Lung (tissue), 12 donors: ENCODE data around the gene CACNA1E. TPM values are rescaled to one million over a fixed set of nuclear protein-coding genes. Genes with fewer than 3 reads are reported as not detected.

Experiments used
- ATAC-seq: fragments of 200-7000 bp; cut with Tn5 transposase; one replicate; pipeline ENCODE4 v1.9.1; 2020; ENCODE audit warnings: moderate number of reproducible peaks; ENCODE audit not compliant: insufficient read depth, low FRiP score
- DNase-seq, 3 donors: peaks; one replicate each; pipeline ENCODE4 v3.0.0-alpha.2; 2013 to 2017
- H3K27ac ChIP-seq, 2 donors: one replicate each; pipeline ENCODE4 v1.5.1; 2013; ENCODE audit warnings: mild to moderate bottlenecking in 2 of 2, moderate library complexity in 2 of 2, control low read depth in 1 of 2, inconsistent platforms in 1 of 2, low read depth in 1 of 2, low read length in 1 of 2
- H3K27me3 ChIP-seq, 3 donors: one replicate each; pipeline ENCODE4 v1.5.1; 2013; ENCODE audit warnings: low read length in 2 of 3; ENCODE audit not compliant: control insufficient read depth in 3 of 3, insufficient read depth in 3 of 3
- H3K36me3 ChIP-seq, 4 donors: one replicate each; pipeline ENCODE4 v1.5.1; 2013; ENCODE audit warnings: low read length in 4 of 4, mild to moderate bottlenecking in 1 of 4, moderate library complexity in 1 of 4; ENCODE audit not compliant: control insufficient read depth in 4 of 4, insufficient read depth in 4 of 4
- H3K4me1 ChIP-seq, 5 donors: one replicate each; pipeline ENCODE4 v1.5.1; 2013; ENCODE audit warnings: low read length in 5 of 5, mild to moderate bottlenecking in 2 of 5, moderate library complexity in 1 of 5; ENCODE audit not compliant: control insufficient read depth in 5 of 5, insufficient read depth in 5 of 5
- H3K4me3 ChIP-seq: one replicate; pipeline ENCODE4 v1.5.1; 2013; ENCODE audit warnings: mild to moderate bottlenecking, control low read depth, moderate library complexity
- H3K9ac ChIP-seq, 2 donors: one replicate each; pipeline ENCODE4 v1.5.1; 2013; ENCODE audit warnings: low read length in 2 of 2, control low read depth in 1 of 2; ENCODE audit not compliant: insufficient read depth in 1 of 2
- H3K9me3 ChIP-seq, 4 donors: one replicate each; pipeline ENCODE4 v1.5.1; 2013; ENCODE audit warnings: low read length in 3 of 4, mild to moderate bottlenecking in 1 of 4, moderate library complexity in 1 of 4; ENCODE audit not compliant: control insufficient read depth in 4 of 4, insufficient read depth in 3 of 4
- CTCF ChIP-seq: IDR thresholded peaks from 2 replicates; pipeline ENCODE4 v1.5.1; 2012; ENCODE audit warnings: mild to moderate bottlenecking; ENCODE audit errors: control extremely low read depth, extremely low read depth
- WGBS, 2 donors: extraction: QIAGEN DNeasy Blood & Tissue Kit; methylation state at CpG; one replicate each; pipeline ENCODE4 v1.1.7; 2013; 5-methylcytosine and 5-hydroxymethylcytosine counted together
- polyA plus RNA-seq, 2 donors: library from polyadenylated mRNA; stranded (reverse); fragments of 200-250 nt; gene quantifications; one replicate each; pipeline ENCODE4 v1.2.1, GENCODE V29; 2013
- total RNA-seq, 2 donors: library from RNA; depleted of rRNA in 1 of 2; stranded (reverse); fragments of >200 nt in 1 of 2; gene quantifications; one replicate each; pipeline ENCODE4 v1.2.1, GENCODE V29; 2014 to 2021
- donor health status: control.
- donor health status: control.
- donor health status: Bipolar disorder and iron deficiency.
- donor health status: healthy.
- donor health status: DM: yes; HTN: yes; CAD: no.

The CACNA1E gene
- total and polyA plus RNA-seq, 4 donors, result 0.02 to 1.4 (median 0.80) TPM

GRCh38 chr1:181448461-181448860 lies 34.9 kb upstream of the CACNA1E start:
- no peak for TF ChIP-seq CTCF
- Histone ChIP-seq H3K27ac (no peak overlapping the region), H3K9ac (no peak overlapping the region), H3K36me3 (no peaks in the 10 kb centered on the region), H3K9me3 (peaks cover 0 to 2% (median 0%) of the 10 kb centered on the region in 4 donors), H3K4me3 (no peak overlapping the region), H3K27me3 (no peaks in the 10 kb centered on the region), H3K4me1 (peaks cover 0 to 3% (median 0%) of the 10 kb centered on the region in 5 donors)
- DNase-seq (no peak), ATAC-seq (no peak)
- 53 to 55% methylated on average over 3 of the region's 3 CpGs for WGBS, 2 donors

DNA sequence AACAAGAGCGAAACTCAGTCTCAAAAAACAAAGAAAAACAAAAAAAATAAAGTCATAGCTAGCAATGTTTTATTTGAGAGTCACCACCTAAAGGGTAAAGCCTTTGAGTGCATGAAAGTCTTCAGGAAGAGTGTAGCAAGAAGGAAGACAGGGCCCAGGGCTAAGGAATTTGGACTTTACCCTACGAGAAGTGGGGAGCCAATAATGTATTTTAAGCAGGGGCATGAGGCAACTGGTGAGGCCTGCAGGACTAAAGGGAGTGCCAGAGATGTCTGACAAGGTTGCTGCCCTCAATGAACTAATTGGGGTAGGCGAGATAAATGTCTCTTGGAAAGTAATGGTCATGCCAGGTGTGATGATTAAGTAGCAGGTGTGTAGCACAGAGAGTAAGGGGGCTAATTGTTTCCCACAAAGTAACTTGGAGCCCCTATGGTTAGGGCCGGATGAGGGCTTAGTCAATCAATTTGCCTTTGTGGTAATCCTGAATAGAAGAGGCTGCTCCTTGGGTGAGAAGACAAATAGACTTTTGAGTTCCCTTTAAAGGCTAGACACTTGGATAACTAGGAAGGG lies 31.6 kb upstream of the CACNA1E start:
- H3K27me3 ChIP-seq, result no peaks in the 10 kb centered on the region
- no peaks in the 10 kb centered on the region for H3K36me3 ChIP-seq
- DNase-seq, result no peak
- H3K4me1 ChIP-seq, result peaks cover 0 to 3% (median 0%) of the 10 kb centered on the region in 5 donors
- H3K27ac ChIP-seq, result no peak overlapping the region
- H3K9ac ChIP-seq, result no peak overlapping the region
- WGBS, 2 donors, result 86 to 87% methylated on average over 4 of the region's 4 CpGs
- ATAC-seq, result no peak
- H3K9me3 ChIP-seq, result peaks cover 0 to 8% (median 1%) of the 10 kb centered on the region in 4 donors
- TF ChIP-seq CTCF, result no peak
- no peak overlapping the region for H3K4me3 ChIP-seq

GRCh38 chr1:181452746-181453145 lies 30.6 kb upstream of the CACNA1E start:
- no peak overlapping the region for H3K4me3 ChIP-seq
- H3K9ac ChIP-seq, result no peak overlapping the region
- no peak for TF ChIP-seq CTCF
- H3K27me3 ChIP-seq, result no peaks in the 10 kb centered on the region
- H3K4me1 ChIP-seq, result peaks cover 0 to 3% (median 0%) of the 10 kb centered on the region in 5 donors
- no peak for ATAC-seq
- H3K27ac ChIP-seq, result no peak overlapping the region
- WGBS, 2 donors, result 31 to 69% methylated on average over 3 of the region's 3 CpGs
- no peak for DNase-seq
- H3K9me3 ChIP-seq, result peaks cover 0 to 9% (median 1%) of the 10 kb centered on the region in 4 donors
- H3K36me3 ChIP-seq, result no peaks in the 10 kb centered on the region
